HL-60 (cell line): ENCODE results near the gene PROZ.

Source experiments
- DNase-seq, 2 experiments: peaks; one replicate each; pipeline ENCODE4 v3.0.0-alpha.2; 2010 to 2020; ENCODE audit warnings: low read depth in 1 of 2, low spot score in 1 of 2
- H3K27ac ChIP-seq: fragments of 250-450 bp; sonication (Bioruptor Pico); replicated peaks from 2 replicates; pipeline ENCODE4 v1.5.1; 2020; ENCODE audit warnings: mild to moderate bottlenecking, moderate library complexity
- H3K27me3 ChIP-seq: fragments of 250-450 bp; sonication (Bioruptor Pico); 2 replicates; pipeline ENCODE4 v1.5.1; 2021; ENCODE audit warnings: mild to moderate bottlenecking, moderate library complexity; ENCODE audit not compliant: insufficient read depth, poor library complexity, severe bottlenecking
- H3K4me3 ChIP-seq: replicated peaks from 2 replicates; pipeline ENCODE4 v1.5.1; 2011; ENCODE audit warnings: mild to moderate bottlenecking, control low read depth, low read length; ENCODE audit not compliant: insufficient read depth
- GABPA ChIP-seq: IDR thresholded peaks from 2 replicates; pipeline ENCODE4 v1.6.1; 2012; ENCODE audit warnings: low read depth
- POLR2AphosphoS5 ChIP-seq: IDR thresholded peaks from 2 replicates; pipeline ENCODE4 v1.6.1; 2012; ENCODE audit warnings: low read depth
- SPI1 ChIP-seq: IDR thresholded peaks from 2 replicates; pipeline ENCODE4 v1.6.1; 2012; ENCODE audit warnings: low read depth, mild to moderate bottlenecking, borderline replicate concordance
- TF ChIP-seq, protein P1 (sequence below): IDR thresholded peaks from 2 replicates; pipeline ENCODE4 v1.6.1; 2012; ENCODE audit warnings: low read depth; ENCODE audit not compliant: insufficient replicate concordance
- TF ChIP-seq, protein P2 (sequence below): IDR thresholded peaks from one replicate; pipeline ENCODE4 v1.5.1; 2011; ENCODE audit warnings: low read length, control low read depth, inconsistent platforms; ENCODE audit not compliant: insufficient read depth

The PROZ gene

DNA sequence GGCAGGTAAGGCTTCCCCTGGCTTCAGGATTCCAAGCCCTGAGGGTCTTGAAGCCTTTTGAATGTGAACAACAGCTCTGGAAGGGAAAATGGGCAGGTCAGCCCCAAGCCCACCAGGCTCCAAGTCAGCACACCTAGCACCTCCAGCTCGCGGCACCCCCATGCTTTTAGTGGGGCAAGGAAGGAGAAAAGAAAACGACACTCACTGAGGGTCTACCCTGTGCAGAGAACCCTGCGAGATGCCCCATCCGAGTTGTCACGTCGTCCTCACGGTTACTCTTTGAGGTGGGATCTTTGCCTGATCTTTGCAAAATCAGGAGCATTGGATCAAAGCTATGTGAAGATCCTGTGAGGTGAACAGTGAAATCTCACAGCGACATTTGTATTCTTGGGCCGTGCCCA, 41.6 kb upstream of the PROZ start:
- Histone ChIP-seq H3K27ac (no peak overlapping the region), H3K27me3 (peaks cover 16% of the 10 kb centered on the region), H3K4me3 (no peak overlapping the region)
- DNase-seq: no peak
- TF ChIP-seq, protein P1, sequence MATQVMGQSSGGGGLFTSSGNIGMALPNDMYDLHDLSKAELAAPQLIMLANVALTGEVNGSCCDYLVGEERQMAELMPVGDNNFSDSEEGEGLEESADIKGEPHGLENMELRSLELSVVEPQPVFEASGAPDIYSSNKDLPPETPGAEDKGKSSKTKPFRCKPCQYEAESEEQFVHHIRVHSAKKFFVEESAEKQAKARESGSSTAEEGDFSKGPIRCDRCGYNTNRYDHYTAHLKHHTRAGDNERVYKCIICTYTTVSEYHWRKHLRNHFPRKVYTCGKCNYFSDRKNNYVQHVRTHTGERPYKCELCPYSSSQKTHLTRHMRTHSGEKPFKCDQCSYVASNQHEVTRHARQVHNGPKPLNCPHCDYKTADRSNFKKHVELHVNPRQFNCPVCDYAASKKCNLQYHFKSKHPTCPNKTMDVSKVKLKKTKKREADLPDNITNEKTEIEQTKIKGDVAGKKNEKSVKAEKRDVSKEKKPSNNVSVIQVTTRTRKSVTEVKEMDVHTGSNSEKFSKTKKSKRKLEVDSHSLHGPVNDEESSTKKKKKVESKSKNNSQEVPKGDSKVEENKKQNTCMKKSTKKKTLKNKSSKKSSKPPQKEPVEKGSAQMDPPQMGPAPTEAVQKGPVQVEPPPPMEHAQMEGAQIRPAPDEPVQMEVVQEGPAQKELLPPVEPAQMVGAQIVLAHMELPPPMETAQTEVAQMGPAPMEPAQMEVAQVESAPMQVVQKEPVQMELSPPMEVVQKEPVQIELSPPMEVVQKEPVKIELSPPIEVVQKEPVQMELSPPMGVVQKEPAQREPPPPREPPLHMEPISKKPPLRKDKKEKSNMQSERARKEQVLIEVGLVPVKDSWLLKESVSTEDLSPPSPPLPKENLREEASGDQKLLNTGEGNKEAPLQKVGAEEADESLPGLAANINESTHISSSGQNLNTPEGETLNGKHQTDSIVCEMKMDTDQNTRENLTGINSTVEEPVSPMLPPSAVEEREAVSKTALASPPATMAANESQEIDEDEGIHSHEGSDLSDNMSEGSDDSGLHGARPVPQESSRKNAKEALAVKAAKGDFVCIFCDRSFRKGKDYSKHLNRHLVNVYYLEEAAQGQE: no peak
- TF ChIP-seq, protein P2, sequence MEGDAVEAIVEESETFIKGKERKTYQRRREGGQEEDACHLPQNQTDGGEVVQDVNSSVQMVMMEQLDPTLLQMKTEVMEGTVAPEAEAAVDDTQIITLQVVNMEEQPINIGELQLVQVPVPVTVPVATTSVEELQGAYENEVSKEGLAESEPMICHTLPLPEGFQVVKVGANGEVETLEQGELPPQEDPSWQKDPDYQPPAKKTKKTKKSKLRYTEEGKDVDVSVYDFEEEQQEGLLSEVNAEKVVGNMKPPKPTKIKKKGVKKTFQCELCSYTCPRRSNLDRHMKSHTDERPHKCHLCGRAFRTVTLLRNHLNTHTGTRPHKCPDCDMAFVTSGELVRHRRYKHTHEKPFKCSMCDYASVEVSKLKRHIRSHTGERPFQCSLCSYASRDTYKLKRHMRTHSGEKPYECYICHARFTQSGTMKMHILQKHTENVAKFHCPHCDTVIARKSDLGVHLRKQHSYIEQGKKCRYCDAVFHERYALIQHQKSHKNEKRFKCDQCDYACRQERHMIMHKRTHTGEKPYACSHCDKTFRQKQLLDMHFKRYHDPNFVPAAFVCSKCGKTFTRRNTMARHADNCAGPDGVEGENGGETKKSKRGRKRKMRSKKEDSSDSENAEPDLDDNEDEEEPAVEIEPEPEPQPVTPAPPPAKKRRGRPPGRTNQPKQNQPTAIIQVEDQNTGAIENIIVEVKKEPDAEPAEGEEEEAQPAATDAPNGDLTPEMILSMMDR: no peak
- TF ChIP-seq GABPA (no peak), POLR2AphosphoS5 (no peak), SPI1 (no peak)

DNA sequence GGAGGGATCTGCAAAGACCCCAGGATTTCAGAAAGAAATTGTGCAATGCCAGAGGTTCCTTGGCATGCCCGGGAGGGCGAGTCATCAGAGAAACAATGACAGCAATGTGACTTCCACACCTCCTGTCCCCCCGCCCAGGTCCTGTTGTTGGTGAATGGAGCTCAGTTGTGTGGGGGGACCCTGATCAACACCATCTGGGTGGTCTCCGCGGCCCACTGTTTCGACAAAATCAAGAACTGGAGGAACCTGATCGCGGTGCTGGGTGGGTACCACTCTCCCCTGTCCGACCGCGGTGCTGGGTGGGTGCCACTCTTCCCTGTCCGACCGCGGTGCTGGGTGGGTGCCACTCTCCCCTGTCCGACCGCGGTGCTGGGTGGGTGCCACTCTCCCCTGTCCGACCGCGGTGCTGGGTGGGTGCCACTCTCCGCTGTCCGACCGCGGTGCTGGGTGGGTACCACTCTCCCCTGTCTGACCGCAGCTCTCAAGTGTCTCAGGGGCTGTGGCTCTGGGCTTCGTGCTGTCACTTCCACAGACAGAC, 41.0 kb upstream of the PROZ start:
- TF ChIP-seq SPI1 (no peak), POLR2AphosphoS5 (no peak), GABPA (no peak)
- TF ChIP-seq, protein P2: no peak
- TF ChIP-seq, protein P1: no peak
- H3K27ac ChIP-seq: no peak overlapping the region
- peaks cover 16% of the 10 kb centered on the region for H3K27me3 ChIP-seq
- DNase-seq: no peak
- H3K4me3 ChIP-seq: no peak overlapping the region

DNA sequence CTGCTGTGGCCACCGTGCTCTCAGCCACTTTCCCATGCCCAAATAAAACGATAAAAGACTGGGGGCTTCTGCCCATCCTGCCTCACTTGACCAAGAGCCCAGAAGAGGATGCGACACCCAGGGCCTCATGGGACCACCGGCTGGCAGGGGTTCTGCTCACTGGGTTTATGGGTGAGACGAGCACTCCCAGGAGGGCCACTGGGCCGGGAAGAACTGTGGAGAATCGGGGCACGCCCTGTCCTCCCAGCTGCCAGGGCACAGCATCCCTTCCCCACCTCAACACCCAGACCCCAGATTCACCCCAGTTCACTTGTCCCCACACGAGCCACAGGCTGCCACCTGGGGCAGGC, 40.6 kb upstream of the PROZ start:
- TF ChIP-seq, protein P1: no peak
- TF ChIP-seq POLR2AphosphoS5: no peak

More for the DNA sequence above, 40.6 kb upstream of the PROZ start:
- Histone ChIP-seq H3K27me3 (peaks cover 16% of the 10 kb centered on the region), H3K27ac (no peak overlapping the region), H3K4me3 (no peak overlapping the region)
- DNase-seq: no peak
